GM18868 (cell line): ENCODE measurements around the gene ANKHD1.

Experiments
- ATAC-seq: cut with Tn5 transposase; IDR thresholded peaks from one replicate; pipeline ENCODE4 v1.9.1; 2021; ENCODE audit warnings: mild to moderate bottlenecking, moderate library complexity; ENCODE audit not compliant: unreplicated experiment

Gene ANKHD1

GRCh38 chr5:140401362-140402257 lies at the start of gene ANKHD1:
TSS of gene ANKHD1 (plus strand) at chr5:140401833. CDS start at chr5:140401968, 135 bp downstream.
- ATAC-seq, result peak; percentile 82

- no peak for ATAC-seq
These were observed 46.1 kb upstream of the ANKHD1 start for GRCh38 chr5:140355546-140355945.

- ATAC-seq, result peak; percentile 23
These were observed 44.5 kb upstream of the ANKHD1 start for GRCh38 chr5:140356853-140357725.

- ATAC-seq, result peak; percentile 93
These were observed 43.9 kb upstream of the ANKHD1 start for GRCh38 chr5:140357726-140358093.

- ATAC-seq, result no peak
These were observed 42.8 kb upstream of the ANKHD1 start for GRCh38 chr5:140358738-140359310.

GRCh38 chr5:140360101-140360500 lies 41.5 kb upstream of the ANKHD1 start, which contains the start of gene SLC4A9:
TSS of gene SLC4A9 (plus strand) at chr5:140360194. CDS start at chr5:140360237, 43 bp downstream.
- no peak for ATAC-seq

GRCh38 chr5:140360681-140361479 lies 40.8 kb upstream of the ANKHD1 start:
- ATAC-seq, result no peak

- ATAC-seq, result no peak
These were observed 39.7 kb upstream of the ANKHD1 start for GRCh38 chr5:140361901-140362300.

GRCh38 chr5:140362311-140362710 lies 39.3 kb upstream of the ANKHD1 start:
- ATAC-seq, result no peak

- peak; percentile 94 for ATAC-seq
These were observed 38.6 kb upstream of the ANKHD1 start for GRCh38 chr5:140362875-140363630.

- no peak for ATAC-seq
These were observed 37.8 kb upstream of the ANKHD1 start for GRCh38 chr5:140363631-140364471.

GRCh38 chr5:140364472-140364765 lies 37.2 kb upstream of the ANKHD1 start:
- no peak for ATAC-seq

GRCh38 chr5:140365282-140365681 lies 36.4 kb upstream of the ANKHD1 start:
- no peak for ATAC-seq

GRCh38 chr5:140365941-140366340 lies 35.7 kb upstream of the ANKHD1 start:
- ATAC-seq, result no peak

GRCh38 chr5:140366589-140367255 lies 34.9 kb upstream of the ANKHD1 start:
- no peak for ATAC-seq

GRCh38 chr5:140367256-140368013 lies 34.2 kb upstream of the ANKHD1 start:
- ATAC-seq, result no peak

- ATAC-seq, result no peak
These were observed 30.1 kb upstream of the ANKHD1 start for GRCh38 chr5:140371356-140372151.
